Heart left ventricle (tissue), 16 donors: Measurements from ENCODE around the gene EXTL1. TPM values are rescaled to one million over a fixed set of nuclear protein-coding genes. Genes with fewer than 3 reads are reported as not detected.

Experiments used
- ATAC-seq, 4 donors: fragments of 200-7000 bp; cut with Tn5 transposase; one replicate each; pipeline ENCODE4 v1.9.1; 2020 to 2022; ENCODE audit warnings: moderate library complexity in 4 of 4, mild to moderate bottlenecking in 3 of 4, moderate number of reproducible peaks in 1 of 4
- DNase-seq, 5 donors: peaks; one replicate each; pipeline ENCODE4 v3.0.0-alpha.2; 2020
- H3K27ac ChIP-seq, 12 donors: fragments of 200-600 bp; sonication (generic) in 4 of 12; one replicate each; pipeline versions ENCODE4 v1.5.0 to v1.8.0; 2016 to 2022; ENCODE audit warnings: mild to moderate bottlenecking in 2 of 12
- H3K27me3 ChIP-seq, 9 donors: fragments of 200-600 bp; sonication (generic) in 2 of 9; one replicate each; pipeline versions ENCODE4 v1.5.1 to v1.8.0; 2016 to 2022; ENCODE audit warnings: mild to moderate bottlenecking in 3 of 9
- H3K36me3 ChIP-seq, 9 donors: fragments of 200-600 bp; sonication (generic) in 2 of 9; one replicate each; pipeline versions ENCODE4 v1.5.0 to v1.8.0; 2018 to 2022; ENCODE audit warnings: mild to moderate bottlenecking in 2 of 9
- H3K4me1 ChIP-seq, 12 donors: fragments of 200-600 bp; sonication (generic) in 4 of 12; one replicate each; pipeline versions ENCODE4 v1.5.0 to v1.8.0; 2016 to 2022; ENCODE audit warnings: mild to moderate bottlenecking in 3 of 12
- H3K4me3 ChIP-seq, 12 donors: fragments of 200-600 bp; sonication (generic) in 4 of 12; one replicate each; pipeline versions ENCODE4 v1.5.0 to v1.8.0; 2017 to 2022; ENCODE audit warnings: mild to moderate bottlenecking in 9 of 12, moderate library complexity in 4 of 12
- H3K9me3 ChIP-seq, 12 donors: fragments of 200-600 bp; sonication (generic) in 4 of 12; one replicate each; pipeline versions ENCODE4 v1.5.0 to v1.8.0; 2016 to 2022; ENCODE audit warnings: mild to moderate bottlenecking in 1 of 12
- CTCF ChIP-seq, 12 donors: fragments of 200-600 bp; sonication (generic) in 4 of 12; IDR thresholded peaks; one replicate each; pipeline versions ENCODE4 v1.5.0 to v1.8.0; 2018 to 2022; ENCODE audit warnings: antibody characterized with exemption in 12 of 12, mild to moderate bottlenecking in 5 of 12
- POLR2A ChIP-seq, 2 donors: fragments of 450-650 bp; IDR thresholded peaks; one replicate each; pipeline ENCODE4 v1.6.1; 2017; ENCODE audit warnings: antibody characterized with exemption in 2 of 2, mild to moderate bottlenecking in 2 of 2, moderate library complexity in 2 of 2
- WGBS, 4 donors: extraction: QIAGEN DNeasy Blood & Tissue Kit in 2 of 4; methylation state at CpG; one replicate each; pipeline versions ENCODE4 v1.1.5 to v1.1.7; 2013 to 2018; 5-methylcytosine and 5-hydroxymethylcytosine counted together
- intact Hi-C, 10 donors: fragments of 100-400 bp; cut with DNase I; formaldehyde crosslinking; loops; one replicate each; pipeline versions ENCODE4 v1.11.1 to v1.14.2; 2022
- polyA plus RNA-seq, 2 donors: library from polyadenylated mRNA; stranded (reverse); fragments of 200-250 nt; gene quantifications; one replicate each; pipeline ENCODE4 v1.2.3, GENCODE V29; 2013
- total RNA-seq, 9 donors: library from RNA; depleted of rRNA in 2 of 9; stranded (reverse); fragments of >200 nt in 2 of 9; fragmentation: NEBNext Ultra II Directional in 3 of 9; extraction: Animal tissue kit (Norgen Biotek cat#: 25700) in 3 of 9; gene quantifications; one replicate each; pipeline versions ENCODE4 v1.1.0 to v1.2.4, GENCODE V29; 2016 to 2023
- donor health status: ischemic (EF 13 %, LVEDD 7.1; RV severe dilation, severe dysfunction).
- donor health status: healthy with polysubstance abuse.
- donor health status: DM: no; HTN: yes; CAD: no.
- donor health status: DM: no; HTN: no; CAD: no.
- donor health status: ischemic (EF 25% LVEDD 6.9; RV normal size, moderate dysfunction).
- donor health status: ischemic (EF 25% LVEDD 5.7; RV mildly dilated, moderate dysfunction).
- donor health status: healthy.
- donor health status: DM: yes; HTN: yes; CAD: no.
- donor health status: ischemic (EF 35%, LVEDD 5.7; RV mildly dilated, moderate dysfunction).
- donor health status: nonischemic (EF 11% LVEDD 7.7; RV severe dilation, severe dysfunction).
- donor health status: DM: yes; HTN: yes; CAD: no.
- donor health status: PGD.
- donor health status: ischemic (EF 29% LVEDD 5.4; RV normal size, mild dysfunction).
- donor health status: nonischemic (EF 23%, LVEDD 6.1; RV moderate dilation, normal function).

Gene EXTL1
- total and polyA plus RNA-seq, 11 donors = 1.2 to 17.5 (median 4.1) TPM

GRCh38 chr1:26019641-26020315 lies 1.8 kb upstream of the EXTL1 start:
- no peaks in the 10 kb centered on the region for H3K27me3 ChIP-seq
- H3K27ac ChIP-seq = peak overlapping the region in 9 of 12 donors; percentile 75 to 98 (median 90)
- no peak for TF ChIP-seq POLR2A (IDR thresholded peaks at IDR 0.05)
- TF ChIP-seq CTCF (IDR thresholded peaks at IDR 0.05) = no peak
- peak overlapping the region in 6 of 12 donors; percentile 37 to 59 (median 50) for H3K4me3 ChIP-seq
- ATAC-seq (no peak), DNase-seq (peak in 1 of 5 donors; percentile 10)
- peaks cover 0 to 81% (median 31%) of the 10 kb centered on the region in 12 donors for H3K4me1 ChIP-seq
- no peaks in the 10 kb centered on the region for H3K36me3 ChIP-seq
- no peaks in the 10 kb centered on the region for H3K9me3 ChIP-seq
- intact Hi-C loops = loop anchor here in 1 of 10 donors (5.0 kb wide), 1 partner anchor 138 kb away; the partner anchor contains the start of gene FAM110D
- 46 to 53% (median 48%) methylated on average over 8 of the region's 8 CpGs for WGBS, 4 donors

GRCh38 chr1:26020330-26020768 lies 1.2 kb upstream of the EXTL1 start:
- intact Hi-C loops = loop anchor here in 1 of 10 donors (5.0 kb wide), 1 partner anchor 137 kb away; the partner anchor contains the start of gene FAM110D
- Histone ChIP-seq H3K9me3 (no peaks in the 10 kb centered on the region), H3K27me3 (no peaks in the 10 kb centered on the region), H3K4me3 (peak overlapping the region in 6 of 12 donors; percentile 37 to 59 (median 50)), H3K27ac (peak overlapping the region; percentile 55 to 98 (median 86)), H3K36me3 (no peaks in the 10 kb centered on the region), H3K4me1 (peaks cover 0 to 86% (median 32%) of the 10 kb centered on the region in 12 donors)
- DNase-seq (peak; percentile 51 to 71 (median 67)), ATAC-seq (peak; percentile 34 to 62 (median 50))
- WGBS, 4 donors = 29 to 51% (median 35%) methylated on average over 6 of the region's 6 CpGs
- TF ChIP-seq POLR2A (IDR thresholded peaks at IDR 0.05) = no peak
- no peak for TF ChIP-seq CTCF (IDR thresholded peaks at IDR 0.05)

- H3K9me3 ChIP-seq = no peaks in the 10 kb centered on the region
- peak overlapping the region; percentile 55 to 98 (median 86) for H3K27ac ChIP-seq
- peak in 2 of 5 donors; percentile 26 to 40 for DNase-seq
- H3K36me3 ChIP-seq = no peaks in the 10 kb centered on the region
- H3K27me3 ChIP-seq = no peaks in the 10 kb centered on the region
- peaks cover 0 to 81% (median 32%) of the 10 kb centered on the region in 12 donors for H3K4me1 ChIP-seq
- WGBS, 4 donors = 26 to 43% (median 40%) methylated on average over 6 of the region's 6 CpGs
- TF ChIP-seq CTCF (IDR thresholded peaks at IDR 0.05) = no peak
- TF ChIP-seq POLR2A (IDR thresholded peaks at IDR 0.05) = no peak
- peak in 2 of 4 donors; percentile 2 to 10 for ATAC-seq
- intact Hi-C loops = loop anchor here in 1 of 10 donors (5.0 kb wide), 1 partner anchor 136 kb away; the partner anchor contains the start of gene FAM110D
- H3K4me3 ChIP-seq = peak overlapping the region in 8 of 12 donors; percentile 11 to 59 (median 44)
Measured at GRCh38 chr1:26020941-26021646, 481 bp upstream of the EXTL1 start.

GRCh38 chr1:26022404-26022779 lies 817 bp downstream of the EXTL1 start:
- intact Hi-C loops = loop anchor here in 1 of 10 donors (5.0 kb wide), 1 partner anchor 135 kb away; the partner anchor contains the start of gene FAM110D
- H3K27me3 ChIP-seq = no peaks in the 10 kb centered on the region
- DNase-seq = peak in 1 of 5 donors; percentile 55
- ATAC-seq = peak in 2 of 4 donors; percentile 0 to 4
- peak overlapping the region; percentile 55 to 98 (median 86) for H3K27ac ChIP-seq
- TF ChIP-seq CTCF (IDR thresholded peaks at IDR 0.05) (no peak), POLR2A (IDR thresholded peaks at IDR 0.05) (no peak)
- WGBS, 4 donors = 35 to 55% (median 49%) methylated on average over 4 to 8 of the region's 8 CpGs
- no peaks in the 10 kb centered on the region for H3K9me3 ChIP-seq
- H3K4me1 ChIP-seq = peaks cover 0 to 68% (median 21%) of the 10 kb centered on the region in 12 donors
- H3K36me3 ChIP-seq = no peaks in the 10 kb centered on the region
- H3K4me3 ChIP-seq = peak overlapping the region in 6 of 12 donors; percentile 13 to 59 (median 50)
